ENCODE results near the gene LTF. TPM values are rescaled to one million over a fixed set of nuclear protein-coding genes. Genes with fewer than 3 reads are reported as not detected.

The LTF gene
- total and polyA plus RNA-seq, 4 donors = 0.36 to 14.7 (median 1.4) TPM

- WGBS = 89% methylated on average over 5 of the region's 5 CpGs
- H3K36me3 ChIP-seq (ENCODE audit: control insufficient read depth in 4 of 4, insufficient read depth in 3 of 4, low read depth in 1 of 4, low read length in 3 of 4) = no peaks in the 10 kb centered on the region
- H3K4me3 ChIP-seq (ENCODE audit: low read depth in 1 of 3, low read length in 3 of 3) = no peak overlapping the region
- no peak overlapping the region for H3K27ac ChIP-seq (ENCODE audit: low read depth in 1 of 2, low read length in 2 of 2)
- TF ChIP-seq CTCF (IDR thresholded peaks at IDR 0.05; ENCODE audit: low read depth, low read length, missing input control) (no peak), EGR1 (IDR thresholded peaks at IDR 0.05; ENCODE audit: low read depth in 2 of 2) (no peak), FOXA2 (IDR thresholded peaks at IDR 0.05) (no peak), REST (IDR thresholded peaks at IDR 0.05) (no peak), HNF4A (conservative IDR thresholded peaks at IDR 0.05) (no peak), NR2F2 (IDR thresholded peaks at IDR 0.05) (no peak), MAX (IDR thresholded peaks at IDR 0.05) (no peak), YY1 (IDR thresholded peaks at IDR 0.05) (no peak), RAD21 (IDR thresholded peaks at IDR 0.05) (no peak), GABPA (IDR thresholded peaks at IDR 0.05 in 1 of 2, conservative IDR thresholded peaks at IDR 0.05 in 1 of 2) (no peak), ATF3 (IDR thresholded peaks at IDR 0.05) (no peak), TAF1 (conservative IDR thresholded peaks at IDR 0.05) (no peak), SP1 (IDR thresholded peaks at IDR 0.05) (no peak), RXRA (IDR thresholded peaks at IDR 0.05) (no peak), FOXA1 (IDR thresholded peaks at IDR 0.05) (no peak), HNF4G (IDR thresholded peaks at IDR 0.05) (no peak)
- H3K27me3 ChIP-seq (ENCODE audit: control insufficient read depth in 4 of 4, insufficient read depth in 4 of 4, low read length in 3 of 4) = no peaks in the 10 kb centered on the region
- H3K9me3 ChIP-seq (ENCODE audit: control insufficient read depth in 4 of 4, low read length in 3 of 4) = no peaks in the 10 kb centered on the region
- no peak for DNase-seq (ENCODE audit: low spot score)
- H3K9ac ChIP-seq (ENCODE audit: low read depth in 1 of 2, low read length in 2 of 2) = no peak overlapping the region
- peaks cover 0 to 9% (median 4%) of the 10 kb centered on the region in 4 donors for H3K4me1 ChIP-seq (ENCODE audit: control insufficient read depth in 4 of 4, insufficient read depth in 4 of 4, low read length in 3 of 4)
These were observed 63.9 kb downstream of the LTF start for GRCh38 chr3:46400846-46401245.

- no peak for DNase-seq (ENCODE audit: low spot score)
- Histone ChIP-seq H3K9ac (ENCODE audit: low read depth in 1 of 2, low read length in 2 of 2) (no peak overlapping the region), H3K9me3 (ENCODE audit: control insufficient read depth in 4 of 4, low read length in 3 of 4) (no peaks in the 10 kb centered on the region), H3K27ac (ENCODE audit: low read depth in 1 of 2, low read length in 2 of 2) (no peak overlapping the region), H3K4me3 (ENCODE audit: low read depth in 1 of 3, low read length in 3 of 3) (no peak overlapping the region), H3K36me3 (ENCODE audit: control insufficient read depth in 4 of 4, insufficient read depth in 3 of 4, low read depth in 1 of 4, low read length in 3 of 4) (no peaks in the 10 kb centered on the region), H3K27me3 (ENCODE audit: control insufficient read depth in 4 of 4, insufficient read depth in 4 of 4, low read length in 3 of 4) (no peaks in the 10 kb centered on the region), H3K4me1 (ENCODE audit: control insufficient read depth in 4 of 4, insufficient read depth in 4 of 4, low read length in 3 of 4) (peaks cover 0 to 5% (median 0%) of the 10 kb centered on the region in 4 donors)
- 81% methylated on average over 8 of the region's 8 CpGs for WGBS
- no peak for TF ChIP-seq NR2F2 (IDR thresholded peaks at IDR 0.05)
- TF ChIP-seq ZBTB33 (IDR thresholded peaks at IDR 0.05) = no peak
- TF ChIP-seq ATF3 (IDR thresholded peaks at IDR 0.05) = no peak
- TF ChIP-seq FOXA1 (IDR thresholded peaks at IDR 0.05) = no peak
- TF ChIP-seq YY1 (IDR thresholded peaks at IDR 0.05) = no peak
- TF ChIP-seq RAD21 (IDR thresholded peaks at IDR 0.05) = no peak
- TF ChIP-seq GABPA (IDR thresholded peaks at IDR 0.05 in 1 of 2, conservative IDR thresholded peaks at IDR 0.05 in 1 of 2) = no peak
- no peak for TF ChIP-seq HNF4A (conservative IDR thresholded peaks at IDR 0.05)
- TF ChIP-seq FOXA2 (IDR thresholded peaks at IDR 0.05) = no peak
- no peak for TF ChIP-seq RXRA (IDR thresholded peaks at IDR 0.05)
- no peak for TF ChIP-seq TAF1 (conservative IDR thresholded peaks at IDR 0.05)
- no peak for TF ChIP-seq REST (IDR thresholded peaks at IDR 0.05)
- no peak for TF ChIP-seq HNF4G (IDR thresholded peaks at IDR 0.05)
These were observed 64.5 kb downstream of the LTF start for GRCh38 chr3:46400000-46400734.
